NCI-H510A treated with DMSO at 0.1 percent for 48 hours (cell line): ENCODE data around the gene RETREG2.

Source experiments
- DNase-seq: peaks from one replicate; lab custom pipeline; 2025; lab: John Stamatoyannopoulos, UW

RETREG2 gene

DNA sequence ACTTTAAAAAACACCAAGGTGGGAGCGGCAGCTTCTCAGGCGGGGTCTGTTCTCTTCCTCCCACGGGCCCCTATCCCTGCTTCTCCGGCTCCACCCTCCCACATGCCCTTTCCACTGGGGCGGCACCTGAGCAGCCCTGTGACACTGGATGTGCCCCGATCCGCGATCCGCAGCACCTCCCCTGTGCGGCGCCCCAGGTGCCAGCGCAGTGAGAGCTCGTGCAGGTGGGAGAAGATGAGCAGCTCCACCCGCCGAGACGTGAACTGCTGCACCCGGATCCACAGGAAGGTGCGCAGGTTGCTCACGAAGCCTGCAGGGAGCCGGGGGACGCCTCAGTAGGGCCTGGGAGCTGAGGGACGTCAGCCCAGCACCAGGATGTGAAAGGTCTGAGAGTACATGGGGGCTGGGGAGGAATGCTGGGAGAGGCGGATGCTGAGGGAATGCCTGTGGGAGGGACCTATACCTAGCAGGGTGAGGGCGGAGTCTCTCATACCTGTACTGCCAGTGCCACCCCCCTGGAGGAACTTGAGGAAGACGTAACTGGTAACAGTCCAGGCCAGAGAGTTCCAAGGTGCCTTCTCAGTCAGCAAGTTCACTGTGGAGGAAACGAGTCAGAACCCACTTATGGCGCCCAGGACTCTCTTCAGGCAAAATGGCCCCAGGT, 37.9 kb downstream of the RETREG2 start:
- DNase-seq: no peak

DNA sequence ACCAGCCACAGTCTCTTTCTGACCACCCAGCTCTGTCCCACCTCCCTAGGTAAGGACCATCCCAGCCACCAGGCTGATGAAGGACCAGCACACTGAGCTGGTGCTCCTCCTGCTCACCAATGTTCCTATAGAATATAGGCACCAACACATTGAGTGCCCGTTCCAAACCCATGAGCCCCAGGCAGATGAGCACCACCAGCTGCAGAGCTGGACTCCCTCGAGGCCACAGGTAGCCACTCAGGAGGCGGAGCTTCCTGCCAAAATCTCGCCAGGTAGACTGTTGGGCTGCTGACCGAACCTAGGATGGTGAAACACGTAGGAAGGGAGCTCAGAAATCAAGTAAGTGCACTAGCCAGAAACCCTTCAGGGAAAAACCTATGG, 38.5 kb downstream of the RETREG2 start:
- no peak for DNase-seq

DNA sequence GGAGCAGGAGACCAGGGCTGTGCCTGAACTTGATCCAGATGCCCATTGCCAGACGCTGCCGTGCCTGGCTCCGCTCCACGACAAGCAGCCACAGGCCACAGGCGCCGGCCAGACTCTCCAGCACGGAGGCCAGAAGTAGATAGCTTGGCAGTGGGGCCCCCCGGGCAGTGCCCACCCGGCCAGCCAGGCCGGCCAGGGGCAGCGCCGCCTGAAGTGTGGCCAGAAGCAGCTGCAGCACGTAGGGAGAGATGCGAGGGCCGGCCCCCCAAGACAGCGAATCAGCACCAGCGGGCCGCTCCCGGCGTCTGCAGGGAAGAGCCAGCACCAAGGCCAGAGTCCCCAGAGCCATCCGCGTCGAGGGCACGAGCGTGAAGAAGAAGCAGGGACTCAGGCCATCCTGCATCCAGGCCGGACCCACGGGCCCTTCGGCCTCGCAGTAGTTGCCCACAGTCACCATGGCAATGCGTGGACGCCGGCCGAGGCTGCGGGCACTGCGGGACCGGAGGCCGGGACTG, 40.2 kb downstream of the RETREG2 start:
- peak; percentile 54 for DNase-seq

DNA sequence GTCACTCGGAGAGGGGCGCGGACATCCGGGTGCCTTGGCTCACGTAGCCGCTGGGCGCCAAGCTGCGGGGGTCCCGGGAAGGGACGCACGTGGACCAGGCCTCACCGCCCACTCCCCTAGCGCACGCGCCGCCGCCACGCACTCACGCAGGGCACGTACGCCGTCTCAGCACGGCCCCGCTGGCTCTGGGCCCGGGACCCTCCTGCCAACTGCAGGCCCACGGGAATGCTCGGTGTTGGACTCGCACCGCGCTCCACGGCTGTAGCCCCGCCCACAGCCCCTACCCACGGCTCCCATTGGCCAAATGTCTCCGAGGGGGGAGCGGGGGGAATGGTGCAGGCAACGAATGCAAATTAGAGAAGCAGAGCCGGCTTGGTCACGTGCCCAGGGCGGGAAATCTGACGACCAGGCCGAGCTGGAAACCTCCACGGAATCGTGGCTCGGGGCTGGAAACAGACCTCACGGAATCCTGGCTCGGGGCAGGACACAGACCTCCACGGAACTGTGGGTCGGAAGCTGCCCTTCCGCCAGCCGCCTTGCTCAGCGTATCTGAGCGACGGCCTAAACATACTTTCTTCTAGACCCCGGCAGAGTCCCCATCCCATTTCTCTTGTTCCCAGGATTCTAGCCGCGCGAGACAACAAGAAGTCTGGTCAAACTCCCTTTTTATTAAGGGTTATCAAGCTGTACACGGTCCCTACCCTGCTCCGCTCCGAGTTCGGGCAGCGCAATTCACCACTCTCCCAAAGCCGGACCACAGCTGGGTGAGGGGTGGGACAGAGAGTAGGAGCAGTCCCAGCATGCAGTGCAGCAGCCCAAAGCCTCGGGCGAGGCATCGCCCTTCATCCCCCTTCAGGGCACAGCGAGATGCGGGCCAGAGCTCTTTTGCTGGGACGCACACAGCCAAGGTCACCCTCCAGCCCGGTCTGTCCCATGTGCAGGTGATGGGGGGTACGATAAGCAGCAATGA, 40.9 kb downstream of the RETREG2 start, which contains the start of gene ABCB6:
Gene ABCB6, minus strand, starts transcription at position 227 of the 970 bp plus-strand sequence. CDS start 285 bp downstream, outside the sequence.
- DNase-seq: peak; percentile 93

DNA sequence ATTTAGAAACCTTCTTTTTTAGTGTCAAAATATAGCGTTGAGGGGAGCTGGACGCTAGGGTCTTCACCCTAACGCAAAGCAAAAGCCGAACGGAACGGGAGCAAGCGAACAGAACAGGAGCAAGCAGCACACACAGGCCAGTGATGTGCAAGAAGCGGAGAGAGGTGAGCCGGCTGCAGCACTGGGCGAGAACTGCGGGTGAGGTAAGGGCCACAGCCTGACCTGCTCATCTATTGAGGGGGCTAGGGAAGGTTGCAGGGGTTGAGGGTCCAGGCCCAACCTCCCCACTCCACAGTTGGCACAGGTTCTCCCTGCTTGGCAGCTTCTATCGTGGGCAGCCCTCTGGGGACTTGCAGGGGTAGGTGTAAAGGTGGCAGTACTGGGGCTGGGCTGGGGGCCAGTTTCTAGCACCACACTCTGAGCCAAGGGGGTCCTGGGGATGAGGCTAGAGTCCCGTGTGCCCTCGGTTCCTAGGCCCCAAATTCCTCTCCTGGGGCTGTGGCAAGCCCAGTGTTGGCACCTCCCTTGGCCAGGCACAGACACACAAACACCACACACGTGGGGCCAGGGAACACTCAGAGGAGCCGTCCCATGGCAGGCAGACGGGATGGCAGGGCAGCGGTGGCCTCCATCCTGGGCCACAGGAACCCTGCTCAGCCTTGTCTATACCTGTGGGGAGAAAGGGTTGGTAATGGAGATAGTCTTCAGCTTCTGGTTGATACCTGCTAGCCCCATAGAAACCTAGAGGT, 41.9 kb downstream of the RETREG2 start:
- DNase-seq: no peak

DNA sequence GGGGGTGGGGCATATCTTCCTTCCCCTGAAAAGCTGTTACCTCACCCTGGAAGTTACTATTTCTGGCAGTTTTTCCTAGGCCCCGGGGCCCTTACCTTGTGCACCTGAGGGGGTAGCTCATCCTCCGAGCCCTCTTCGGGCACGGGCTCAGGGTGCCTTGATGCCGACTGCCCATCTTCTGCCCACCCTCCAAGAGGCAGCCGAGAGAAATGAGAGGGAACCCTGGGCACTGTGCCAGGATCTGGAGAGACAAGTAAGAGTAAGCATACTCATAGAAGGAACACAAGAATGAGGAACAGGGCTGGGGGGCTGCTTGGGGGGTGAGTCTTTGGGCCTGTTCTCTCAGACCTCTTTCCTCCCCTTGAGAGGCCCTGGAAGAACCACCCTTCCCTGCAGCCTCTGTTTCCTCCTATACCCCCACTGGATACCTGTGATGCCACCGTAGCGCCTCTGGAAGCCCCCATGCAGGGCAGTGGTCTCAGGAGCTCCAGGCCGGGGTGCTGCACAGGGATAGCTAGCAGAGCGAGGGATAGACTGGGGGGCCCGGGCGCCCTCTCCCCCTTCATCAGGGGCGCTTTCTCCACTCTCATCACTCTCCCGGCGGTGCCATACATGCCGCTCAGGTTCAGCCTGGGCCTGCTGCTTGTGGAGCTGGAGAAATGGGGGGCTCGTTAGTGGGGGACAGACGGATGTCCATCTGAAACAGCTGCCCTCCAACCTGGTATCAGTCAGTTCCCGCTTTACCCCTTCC, 42.8 kb downstream of the RETREG2 start:
- no peak for DNase-seq

DNA sequence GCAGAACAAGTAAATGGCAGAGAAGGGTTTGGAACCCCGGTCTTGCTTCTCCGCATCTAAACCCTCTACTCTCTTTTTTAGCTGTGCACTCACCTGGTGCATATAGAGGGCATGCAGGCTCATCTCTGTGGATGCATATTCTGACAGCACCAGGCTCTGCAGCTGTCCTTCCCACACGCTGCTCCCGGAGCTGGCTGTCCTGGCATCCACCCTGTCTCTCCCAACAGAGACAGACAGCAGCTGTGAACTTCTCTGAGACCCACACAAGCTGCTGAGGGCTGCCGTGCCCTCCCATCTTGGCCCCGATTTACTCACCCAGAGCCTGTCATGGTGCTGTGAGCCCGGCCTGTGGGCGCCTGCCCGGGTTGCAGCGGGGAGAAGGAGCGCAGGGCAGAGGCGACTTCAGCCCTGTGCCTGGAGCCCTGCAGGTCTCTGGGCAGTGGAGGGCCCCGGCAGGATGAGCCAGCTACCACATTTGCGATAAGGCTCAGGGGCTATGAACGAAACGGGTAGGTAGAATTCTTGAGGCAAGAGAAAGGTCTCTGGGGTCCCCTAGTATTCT, 44.0 kb downstream of the RETREG2 start:
- no peak for DNase-seq

DNA sequence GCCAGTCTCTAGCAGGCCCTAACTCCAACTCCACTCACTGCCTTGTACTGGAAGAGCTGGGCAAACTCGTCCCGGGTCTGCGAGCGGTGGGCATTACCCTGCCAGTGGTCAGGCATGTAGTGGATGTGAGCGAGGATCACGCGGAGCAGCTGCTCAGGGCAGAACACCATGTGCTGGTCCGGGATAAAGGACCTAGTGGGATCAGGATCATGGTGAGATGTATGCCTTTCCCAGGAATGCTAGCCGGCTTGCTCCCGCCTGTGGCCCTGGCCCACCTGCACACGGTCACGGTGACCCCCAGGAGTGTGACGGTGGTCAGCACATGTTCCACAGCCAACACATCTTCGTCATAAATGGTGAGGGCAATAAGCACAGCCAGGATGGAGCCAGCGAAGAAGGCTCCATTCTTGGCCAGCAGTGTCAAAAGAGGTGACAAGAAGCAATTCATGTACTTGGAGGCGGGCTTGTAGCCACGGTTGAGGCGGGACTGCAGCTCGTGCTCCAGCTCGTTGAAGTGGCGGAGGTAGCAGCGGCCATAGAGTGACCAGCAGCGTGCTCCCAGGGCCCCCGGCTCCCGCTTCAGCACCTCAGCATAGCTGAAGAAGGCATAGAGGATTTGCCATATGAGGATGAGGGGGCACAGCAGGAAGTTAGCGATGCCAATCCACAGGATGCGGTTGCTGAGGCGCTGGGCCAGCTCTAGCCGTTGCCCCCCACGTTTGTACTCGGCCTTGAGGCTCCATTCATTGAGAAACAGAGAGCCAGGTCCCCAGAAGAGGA, 45.9 kb downstream of the RETREG2 start:
- no peak for DNase-seq

DNA sequence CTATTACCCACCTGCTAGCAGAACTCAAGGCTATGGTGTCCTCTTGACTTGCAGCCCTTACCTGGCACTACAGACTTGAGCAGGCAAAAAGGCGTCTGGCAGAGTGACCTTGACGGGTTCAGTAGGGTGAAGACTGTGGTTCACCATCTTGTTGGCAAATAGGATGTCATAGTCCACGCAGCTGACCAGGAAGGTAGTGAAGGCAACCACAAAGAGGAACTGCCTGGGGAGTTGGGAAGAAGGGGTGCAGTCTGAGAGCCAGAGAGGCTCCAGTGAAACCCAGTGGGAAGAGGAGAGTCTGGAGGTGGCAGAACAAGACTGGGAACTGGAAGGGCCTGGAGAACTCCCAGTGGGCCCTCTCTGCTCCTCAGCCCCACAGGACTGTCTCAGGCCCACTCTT, 47.3 kb downstream of the RETREG2 start:
- DNase-seq: no peak

DNA sequence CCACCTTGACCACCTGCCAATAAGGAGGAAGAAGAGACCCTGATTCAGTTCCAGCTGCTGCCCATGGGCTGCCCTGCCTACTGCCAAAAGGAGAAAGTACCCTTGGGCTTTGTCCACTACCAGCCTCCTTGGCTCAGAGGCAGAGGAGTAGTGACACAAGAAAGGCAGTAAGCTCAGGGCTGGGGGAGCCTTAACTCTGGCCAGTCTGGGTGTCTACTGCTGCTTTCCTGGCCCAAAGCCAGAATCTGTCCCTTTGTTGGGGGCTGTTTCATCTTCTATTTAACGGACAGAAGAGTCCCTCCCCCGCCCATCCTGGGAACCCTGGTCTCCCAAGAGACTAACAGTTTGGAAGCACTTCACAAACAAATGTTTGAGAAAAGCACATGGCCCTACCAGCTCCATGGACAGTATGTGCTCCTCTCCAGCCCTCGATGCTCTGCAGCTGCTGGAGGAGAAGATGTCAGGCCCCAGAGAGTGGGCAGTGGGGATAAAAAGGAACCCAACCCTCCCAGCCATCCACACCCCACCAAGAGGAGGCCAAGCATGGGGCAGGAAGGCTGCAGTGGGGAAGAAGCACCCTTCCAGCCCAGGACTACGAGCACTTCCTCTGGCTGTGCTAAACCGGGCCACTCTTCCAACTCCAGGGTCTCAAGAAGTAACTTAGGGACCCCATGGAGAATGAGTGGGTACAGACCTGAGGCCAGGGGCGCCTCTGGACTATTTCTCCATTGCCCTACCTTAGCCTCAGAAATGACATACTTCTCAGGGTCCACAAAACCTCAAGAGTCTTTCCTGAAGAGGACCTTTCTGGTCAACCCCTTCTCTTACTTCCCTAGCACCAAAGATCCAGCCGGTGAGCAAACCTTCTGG, 50.2 kb downstream of the RETREG2 start:
- DNase-seq: no peak

DNA sequence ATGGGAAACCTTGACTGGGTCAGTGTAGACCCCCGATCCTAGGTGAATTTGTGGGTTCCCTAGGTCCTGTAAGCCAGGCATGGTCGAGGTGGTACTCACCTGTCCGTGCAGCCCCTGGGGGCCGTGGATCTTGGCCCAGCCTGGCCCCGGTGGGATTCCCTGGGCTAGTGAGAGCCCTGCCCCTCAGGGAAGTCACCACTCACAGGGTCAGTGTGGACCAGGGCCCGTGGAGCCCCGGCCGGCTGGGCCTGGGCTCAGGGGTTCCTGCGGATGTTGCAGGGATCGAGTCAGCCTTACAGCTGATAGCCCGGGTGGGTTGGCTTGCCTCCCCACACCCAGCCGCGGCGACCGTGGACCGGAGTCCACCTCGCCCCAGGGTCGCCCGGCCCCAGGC, 50.8 kb downstream of the RETREG2 start:
- no peak for DNase-seq

DNA sequence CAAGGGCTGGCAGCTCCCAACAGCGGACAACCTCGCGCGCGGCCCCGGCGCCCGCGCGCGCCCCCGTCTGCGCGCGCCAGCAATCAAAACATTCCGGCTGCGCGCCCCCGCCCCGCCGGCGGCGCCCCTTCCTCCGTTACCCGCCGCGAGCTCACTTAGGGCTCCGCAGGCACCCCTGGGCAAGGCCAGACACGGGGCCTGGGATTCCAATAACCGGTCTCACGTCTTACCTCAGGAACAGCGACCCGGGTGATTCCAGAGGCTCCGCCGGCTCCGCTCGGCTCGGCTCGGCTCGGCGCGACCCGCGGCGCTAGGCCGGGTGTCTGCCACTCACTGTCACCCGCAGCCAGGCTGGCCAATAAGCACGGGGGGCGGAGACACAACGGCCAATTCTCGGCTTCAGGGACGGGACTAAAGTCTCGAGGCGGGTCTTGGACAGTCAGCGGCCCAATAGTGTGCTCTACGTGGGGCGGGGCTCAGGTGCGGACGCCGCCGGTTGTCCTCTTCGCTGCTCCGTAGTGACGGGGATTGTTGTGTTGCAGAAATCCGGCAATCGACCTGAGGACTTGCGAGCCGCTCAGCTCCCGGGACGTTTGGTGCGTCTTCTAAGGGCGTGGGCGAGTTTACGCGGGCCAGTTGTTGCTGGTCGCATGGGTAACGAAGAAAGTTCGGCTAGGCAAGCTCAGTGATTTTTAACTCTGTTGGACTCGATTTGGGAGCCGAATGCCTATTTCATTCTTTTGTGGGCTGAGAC, 51.4 kb downstream of the RETREG2 start, which contains the start of the genes ANKZF1 and ATG9A:
Gene ANKZF1, plus strand, starts transcription at position 502 of the 754 bp plus-strand sequence. CDS start 452 bp downstream, outside the sequence.
Gene ATG9A, minus strand, starts transcription at position 332 of the 754 bp plus-strand sequence. CDS start 1,612 bp downstream, outside the sequence.
- peak; percentile 99 for DNase-seq

DNA sequence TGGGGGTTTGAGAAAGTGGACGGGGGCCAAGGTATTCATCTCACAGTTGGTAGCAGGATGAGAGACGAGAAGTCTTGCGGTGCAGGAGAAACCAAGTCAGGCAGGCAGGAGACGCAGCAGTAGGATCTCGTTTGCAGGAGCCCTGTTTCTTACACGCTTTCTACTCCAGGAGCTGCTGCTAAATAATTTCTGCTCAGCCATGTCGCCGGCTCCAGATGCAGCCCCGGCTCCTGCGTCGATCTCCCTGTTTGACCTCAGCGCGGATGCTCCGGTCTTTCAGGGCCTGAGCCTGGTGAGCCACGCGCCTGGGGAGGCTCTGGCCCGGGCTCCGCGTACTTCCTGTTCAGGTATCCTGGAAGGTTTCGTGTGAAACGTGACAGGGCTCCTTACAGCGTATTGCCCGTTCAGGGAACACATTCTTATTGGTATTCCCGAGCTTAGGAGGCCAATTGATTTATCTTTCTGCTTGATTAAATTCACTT, 52.0 kb downstream of the RETREG2 start:
- peak; percentile 17 for DNase-seq

DNA sequence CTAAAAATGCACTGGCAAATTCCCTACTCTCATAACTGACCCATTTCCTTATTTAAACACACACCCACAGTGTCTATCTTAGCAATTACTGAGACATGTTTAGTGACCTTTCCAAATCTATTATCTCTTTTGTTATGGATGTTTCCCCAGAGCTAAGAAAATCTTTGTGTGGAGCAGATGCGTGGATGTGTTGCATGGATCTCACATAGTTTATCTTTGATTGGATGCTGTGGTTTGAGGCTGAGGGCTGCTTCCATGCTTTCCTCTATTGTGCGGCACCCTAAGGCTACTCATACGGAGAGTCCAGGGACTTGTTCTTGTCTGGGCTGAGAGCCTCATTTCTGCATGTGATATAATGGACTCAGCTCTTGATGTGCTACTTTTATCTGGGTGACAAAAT, 56.3 kb downstream of the RETREG2 start:
- DNase-seq: no peak
